Articular chondrocyte of knee joint (primary cell): ENCODE results near the gene NUBP1. TPM values are rescaled to one million over a fixed set of nuclear protein-coding genes. Genes with fewer than 3 reads are reported as not detected.

Experiments used
- small RNA-seq: library from RNA; depleted of rRNA; stranded (forward); fragments of <200 nt; gene quantifications from one replicate; pipeline ENCODE3, GENCODE V24; 2012
- total RNA-seq: library from RNA; depleted of rRNA; stranded (reverse); fragments of >200 nt; gene quantifications from 2 replicates; pipeline ENCODE4 v1.2.3, GENCODE V29; 2012

Gene NUBP1
- 22.0 and 23.3 TPM in 2 replicates for total RNA-seq

GRCh38 chr16:10743610-10744369, at the start of gene NUBP1:
TSS of gene NUBP1 (plus strand) at chr16:10743842. CDS start at chr16:10743864, 22 bp downstream.

GRCh38 chr16:10694830-10695229, 48.8 kb upstream of the NUBP1 start, which contains the start of gene TEKT5:
TSS of gene TEKT5 (minus strand) at chr16:10694930. CDS start at chr16:10694873, 57 bp downstream.

DNA sequence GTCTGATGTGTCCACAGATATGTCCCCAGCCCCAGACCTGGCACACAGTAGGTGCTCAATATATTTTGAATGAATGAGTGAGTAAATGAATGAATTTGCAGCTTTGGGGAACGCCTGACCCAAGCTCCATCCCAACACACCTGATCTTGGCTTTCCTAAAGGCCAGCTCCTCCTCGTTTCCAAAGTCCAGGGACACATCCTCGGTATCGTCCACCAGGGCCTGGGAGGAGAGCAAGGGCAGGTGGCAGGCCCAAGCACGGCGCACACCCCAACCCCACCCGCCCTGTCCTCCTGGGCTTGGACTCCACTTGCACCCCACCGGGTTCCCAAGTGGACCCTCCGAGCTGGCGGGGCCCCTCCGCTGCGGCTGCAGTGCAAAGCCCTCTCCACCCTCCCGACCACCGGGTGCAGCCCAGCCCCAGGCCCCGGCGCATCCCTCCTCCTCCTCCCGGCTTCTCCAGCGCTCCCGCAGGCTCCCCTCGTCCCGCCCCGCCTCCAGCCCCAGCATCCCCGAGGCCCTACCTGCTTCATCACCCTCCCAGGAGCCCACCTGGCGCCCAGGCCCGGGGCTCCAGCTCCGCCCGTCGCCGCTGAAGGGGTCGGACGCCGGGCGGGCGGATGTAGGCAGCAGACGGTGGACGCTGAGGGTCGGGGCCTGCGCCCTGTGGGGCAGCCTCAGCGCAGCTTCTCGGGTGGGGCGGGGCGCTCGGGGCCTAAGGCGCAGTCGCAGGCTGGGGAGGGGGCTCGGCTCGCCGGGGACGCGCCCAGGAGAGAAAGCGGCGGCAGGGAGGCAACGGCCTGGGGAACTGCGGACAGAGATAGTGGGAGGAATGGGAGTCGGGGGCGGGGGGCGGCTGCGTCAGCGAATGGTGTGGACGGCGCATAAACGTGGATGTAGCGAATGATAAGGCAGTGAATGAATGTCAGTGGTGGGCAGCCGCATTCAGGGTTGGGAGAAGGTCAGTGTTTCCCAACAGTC, 74.6 kb downstream of the NUBP1 start, which contains the start of gene TVP23A:
Gene TVP23A, minus strand, starts transcription at position 832 of the 979 bp plus-strand sequence. Its CDS starts 301 bp downstream, at position 531.

Small RNA genes lying within 50 kb of the gene (small RNA-seq; reads per million reads assigned to genes)
- gene MTND4LP24, result not detected
- not detected for gene MTND6P33

Other genes starting within 250 kb of the NUBP1 start
- 51.0 and 55.5 TPM in 2 replicates for gene EMP2, start 163.2 kb upstream of the NUBP1 start, total RNA-seq
- 0.13 and 0.22 TPM in 2 replicates for gene TEKT5, start 48.9 kb upstream of the NUBP1 start, total RNA-seq
- under 0.01 and 0.11 TPM in 2 replicates for gene TVP23A, start 75.0 kb downstream of the NUBP1 start, total RNA-seq
- gene CIITA, start 133.4 kb downstream of the NUBP1 start, total RNA-seq, result 1.1 and 1.6 TPM in 2 replicates
- 28.4 and 37.8 TPM in 2 replicates for gene DEXI, start 198.6 kb downstream of the NUBP1 start, total RNA-seq
- 21.8 and 23.4 TPM in 2 replicates for gene CLEC16A, start 200.7 kb downstream of the NUBP1 start, total RNA-seq